ENCODE measurements around the gene LPO. TPM values are rescaled to one million over a fixed set of nuclear protein-coding genes. Genes with fewer than 3 reads are reported as not detected.

LPO gene
- total and polyA plus RNA-seq, 10 of the 15 experiments (the other 5 are each of a cell fraction or from before 2014, with no cell fraction given): 0.03 to 0.11 (median 0.06) TPM; not detected in 7

DNA sequence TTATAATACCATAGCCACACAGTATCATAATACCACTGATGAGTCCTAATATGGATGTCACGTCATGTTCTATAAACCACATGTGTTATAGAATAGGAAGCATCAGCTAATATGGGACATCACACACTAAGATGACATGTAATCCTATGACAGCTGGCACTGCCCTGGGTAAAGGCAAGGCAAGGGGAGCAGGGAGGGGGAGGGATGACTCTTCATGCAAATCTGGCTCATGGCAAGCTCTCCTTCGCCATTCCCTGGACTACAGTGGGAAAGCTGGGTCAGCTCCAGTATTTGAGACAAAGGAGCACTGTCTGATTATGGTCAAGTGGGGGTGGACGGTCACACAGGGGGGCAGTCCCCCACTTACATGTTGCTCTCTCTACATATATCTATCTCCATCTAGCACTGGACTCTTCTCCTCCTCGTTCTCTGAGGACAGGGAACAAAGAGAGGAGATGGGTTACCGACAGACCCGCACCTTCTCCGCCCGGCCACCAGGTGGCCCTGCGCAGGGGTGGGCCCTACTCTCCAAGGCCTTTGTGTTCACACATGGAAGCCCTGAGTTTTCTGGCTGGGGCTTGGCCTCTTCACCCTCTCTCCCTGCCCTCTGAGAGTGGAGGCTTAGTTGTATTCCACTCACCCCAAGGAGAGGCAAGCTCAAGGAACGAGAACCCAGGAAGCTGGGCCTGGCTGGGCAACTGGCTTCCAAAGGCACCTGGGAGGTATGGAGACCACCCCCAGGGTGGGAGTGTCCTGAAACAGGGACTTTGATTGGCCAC, 65.8 kb downstream of the LPO start (continued):
- TF ChIP-seq, protein P1, sequence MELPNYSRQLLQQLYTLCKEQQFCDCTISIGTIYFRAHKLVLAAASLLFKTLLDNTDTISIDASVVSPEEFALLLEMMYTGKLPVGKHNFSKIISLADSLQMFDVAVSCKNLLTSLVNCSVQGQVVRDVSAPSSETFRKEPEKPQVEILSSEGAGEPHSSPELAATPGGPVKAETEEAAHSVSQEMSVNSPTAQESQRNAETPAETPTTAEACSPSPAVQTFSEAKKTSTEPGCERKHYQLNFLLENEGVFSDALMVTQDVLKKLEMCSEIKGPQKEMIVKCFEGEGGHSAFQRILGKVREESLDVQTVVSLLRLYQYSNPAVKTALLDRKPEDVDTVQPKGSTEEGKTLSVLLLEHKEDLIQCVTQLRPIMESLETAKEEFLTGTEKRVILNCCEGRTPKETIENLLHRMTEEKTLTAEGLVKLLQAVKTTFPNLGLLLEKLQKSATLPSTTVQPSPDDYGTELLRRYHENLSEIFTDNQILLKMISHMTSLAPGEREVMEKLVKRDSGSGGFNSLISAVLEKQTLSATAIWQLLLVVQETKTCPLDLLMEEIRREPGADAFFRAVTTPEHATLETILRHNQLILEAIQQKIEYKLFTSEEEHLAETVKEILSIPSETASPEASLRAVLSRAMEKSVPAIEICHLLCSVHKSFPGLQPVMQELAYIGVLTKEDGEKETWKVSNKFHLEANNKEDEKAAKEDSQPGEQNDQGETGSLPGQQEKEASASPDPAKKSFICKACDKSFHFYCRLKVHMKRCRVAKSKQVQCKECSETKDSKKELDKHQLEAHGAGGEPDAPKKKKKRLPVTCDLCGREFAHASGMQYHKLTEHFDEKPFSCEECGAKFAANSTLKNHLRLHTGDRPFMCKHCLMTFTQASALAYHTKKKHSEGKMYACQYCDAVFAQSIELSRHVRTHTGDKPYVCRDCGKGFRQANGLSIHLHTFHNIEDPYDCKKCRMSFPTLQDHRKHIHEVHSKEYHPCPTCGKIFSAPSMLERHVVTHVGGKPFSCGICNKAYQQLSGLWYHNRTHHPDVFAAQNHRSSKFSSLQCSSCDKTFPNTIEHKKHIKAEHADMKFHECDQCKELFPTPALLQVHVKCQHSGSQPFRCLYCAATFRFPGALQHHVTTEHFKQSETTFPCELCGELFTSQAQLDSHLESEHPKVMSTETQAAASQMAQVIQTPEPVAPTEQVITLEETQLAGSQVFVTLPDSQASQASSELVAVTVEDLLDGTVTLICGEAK (IDR thresholded peaks at IDR 0.05; ENCODE audit: borderline replicate concordance): no peak
- TF ChIP-seq, protein P2, sequence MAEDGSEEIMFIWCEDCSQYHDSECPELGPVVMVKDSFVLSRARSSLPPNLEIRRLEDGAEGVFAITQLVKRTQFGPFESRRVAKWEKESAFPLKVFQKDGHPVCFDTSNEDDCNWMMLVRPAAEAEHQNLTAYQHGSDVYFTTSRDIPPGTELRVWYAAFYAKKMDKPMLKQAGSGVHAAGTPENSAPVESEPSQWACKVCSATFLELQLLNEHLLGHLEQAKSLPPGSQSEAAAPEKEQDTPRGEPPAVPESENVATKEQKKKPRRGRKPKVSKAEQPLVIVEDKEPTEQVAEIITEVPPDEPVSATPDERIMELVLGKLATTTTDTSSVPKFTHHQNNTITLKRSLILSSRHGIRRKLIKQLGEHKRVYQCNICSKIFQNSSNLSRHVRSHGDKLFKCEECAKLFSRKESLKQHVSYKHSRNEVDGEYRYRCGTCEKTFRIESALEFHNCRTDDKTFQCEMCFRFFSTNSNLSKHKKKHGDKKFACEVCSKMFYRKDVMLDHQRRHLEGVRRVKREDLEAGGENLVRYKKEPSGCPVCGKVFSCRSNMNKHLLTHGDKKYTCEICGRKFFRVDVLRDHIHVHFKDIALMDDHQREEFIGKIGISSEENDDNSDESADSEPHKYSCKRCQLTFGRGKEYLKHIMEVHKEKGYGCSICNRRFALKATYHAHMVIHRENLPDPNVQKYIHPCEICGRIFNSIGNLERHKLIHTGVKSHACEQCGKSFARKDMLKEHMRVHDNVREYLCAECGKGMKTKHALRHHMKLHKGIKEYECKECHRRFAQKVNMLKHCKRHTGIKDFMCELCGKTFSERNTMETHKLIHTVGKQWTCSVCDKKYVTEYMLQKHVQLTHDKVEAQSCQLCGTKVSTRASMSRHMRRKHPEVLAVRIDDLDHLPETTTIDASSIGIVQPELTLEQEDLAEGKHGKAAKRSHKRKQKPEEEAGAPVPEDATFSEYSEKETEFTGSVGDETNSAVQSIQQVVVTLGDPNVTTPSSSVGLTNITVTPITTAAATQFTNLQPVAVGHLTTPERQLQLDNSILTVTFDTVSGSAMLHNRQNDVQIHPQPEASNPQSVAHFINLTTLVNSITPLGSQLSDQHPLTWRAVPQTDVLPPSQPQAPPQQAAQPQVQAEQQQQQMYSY (CRISPR knock-in tag; IDR thresholded peaks at IDR 0.05): no peak
- TF ChIP-seq ESRRA (IDR thresholded peaks at IDR 0.05; ENCODE audit: low read length) (no peak), TCF7 (IDR thresholded peaks at IDR 0.05; ENCODE audit: borderline replicate concordance) (no peak), MEF2B (IDR thresholded peaks at IDR 0.05; ENCODE audit: partially characterized antibody, poor library complexity, severe bottlenecking) (no peak), YY1 (IDR thresholded peaks at IDR 0.05; ENCODE audit: low read depth, low read length) (peak; percentile 69), BCL11A (IDR thresholded peaks at IDR 0.05; ENCODE audit: low read depth, low read length) (no peak), SUPT20H (IDR thresholded peaks at IDR 0.05; ENCODE audit: borderline replicate concordance, control insufficient read depth, low read depth, low read length) (no peak), RFX5 (IDR thresholded peaks at IDR 0.05; ENCODE audit: low read depth, low read length) (no peak), ZNF622 (IDR thresholded peaks at IDR 0.05) (no peak), RAD21 (IDR thresholded peaks at IDR 0.05; ENCODE audit: insufficient read depth, low read depth, low read length) (peak; percentile 67)
- TF ChIP-seq, protein P3, sequence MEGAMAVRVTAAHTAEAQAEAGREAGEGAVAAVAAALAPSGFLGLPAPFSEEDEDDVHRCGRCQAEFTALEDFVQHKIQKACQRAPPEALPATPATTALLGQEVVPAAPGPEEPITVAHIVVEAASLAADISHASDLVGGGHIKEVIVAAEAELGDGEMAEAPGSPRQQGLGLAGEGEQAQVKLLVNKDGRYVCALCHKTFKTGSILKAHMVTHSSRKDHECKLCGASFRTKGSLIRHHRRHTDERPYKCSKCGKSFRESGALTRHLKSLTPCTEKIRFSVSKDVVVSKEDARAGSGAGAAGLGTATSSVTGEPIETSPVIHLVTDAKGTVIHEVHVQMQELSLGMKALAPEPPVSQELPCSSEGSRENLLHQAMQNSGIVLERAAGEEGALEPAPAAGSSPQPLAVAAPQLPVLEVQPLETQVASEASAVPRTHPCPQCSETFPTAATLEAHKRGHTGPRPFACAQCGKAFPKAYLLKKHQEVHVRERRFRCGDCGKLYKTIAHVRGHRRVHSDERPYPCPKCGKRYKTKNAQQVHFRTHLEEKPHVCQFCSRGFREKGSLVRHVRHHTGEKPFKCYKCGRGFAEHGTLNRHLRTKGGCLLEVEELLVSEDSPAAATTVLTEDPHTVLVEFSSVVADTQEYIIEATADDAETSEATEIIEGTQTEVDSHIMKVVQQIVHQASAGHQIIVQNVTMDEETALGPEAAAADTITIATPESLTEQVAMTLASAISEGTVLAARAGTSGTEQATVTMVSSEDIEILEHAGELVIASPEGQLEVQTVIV (IDR thresholded peaks at IDR 0.05; ENCODE audit: borderline replicate concordance, partially characterized antibody): no peak

Data from GM12878 (cell line).